SK-N-SH treated with all-trans-retinoic acid at 6 μM for 48 hours (cell line): ENCODE measurements around the gene LRP2.

Source experiments
- ARNTL ChIP-seq: fragments of 450-650 bp; formaldehyde crosslinking; IDR thresholded peaks from 2 replicates; pipeline ENCODE4 v1.5.0; 2020; ENCODE audit warnings: low read depth, mild to moderate bottlenecking, moderate library complexity, borderline replicate concordance
- BACH2 ChIP-seq: fragments of 250-450 bp; sonication (Bioruptor Pico); IDR thresholded peaks from 2 replicates; pipeline ENCODE4 v1.9.0; 2021; ENCODE audit warnings: mild to moderate bottlenecking, borderline replicate concordance
- ESRRG ChIP-seq: fragments of 250-450 bp; sonication (Bioruptor Pico); IDR thresholded peaks from 2 replicates; pipeline ENCODE4 v1.6.1; 2021; ENCODE audit warnings: mild to moderate bottlenecking
- OSR1 ChIP-seq: fragments of 250-450 bp; sonication (Bioruptor Pico); IDR thresholded peaks from 2 replicates; pipeline ENCODE4 v1.8.0; 2022; ENCODE audit warnings: moderate library complexity, mild to moderate bottlenecking, inconsistent platforms
- RARB ChIP-seq: fragments of 250-450 bp; sonication (Bioruptor Pico); IDR thresholded peaks from 2 replicates; pipeline ENCODE4 v1.8.0; 2021; ENCODE audit warnings: mild to moderate bottlenecking, moderate library complexity
- TCF4 ChIP-seq: fragments of 250-450 bp; sonication (Bioruptor Pico); IDR thresholded peaks from 2 replicates; pipeline ENCODE4 v1.8.0; 2021; ENCODE audit warnings: mild to moderate bottlenecking, moderate library complexity, borderline replicate concordance
- TOX ChIP-seq: fragments of 250-450 bp; sonication (Bioruptor Pico); IDR thresholded peaks from 2 replicates; pipeline ENCODE4 v1.8.0; 2021; ENCODE audit warnings: mild to moderate bottlenecking, moderate library complexity, borderline replicate concordance
- ZFP3 ChIP-seq: fragments of 250-450 bp; sonication (Bioruptor Pico); IDR thresholded peaks from 2 replicates; pipeline ENCODE4 v1.5.0; 2020; ENCODE audit warnings: mild to moderate bottlenecking, moderate library complexity
- ZNF70 ChIP-seq: fragments of 450-650 bp; formaldehyde crosslinking; IDR thresholded peaks from 2 replicates; pipeline ENCODE4 v1.5.0; 2020; ENCODE audit warnings: mild to moderate bottlenecking, moderate library complexity
- ZNF8 ChIP-seq: fragments of 450-650 bp; formaldehyde crosslinking; IDR thresholded peaks from 2 replicates; pipeline ENCODE4 v1.5.0; 2020; ENCODE audit warnings: mild to moderate bottlenecking, moderate library complexity

- no peak for TF ChIP-seq ZFP3 (CRISPR knock-in tag)
- TF ChIP-seq ZNF8 (CRISPR knock-in tag), result no peak
- no peak for TF ChIP-seq RARB (CRISPR knock-in tag)
- no peak for TF ChIP-seq ARNTL (CRISPR knock-in tag)
- no peak for TF ChIP-seq OSR1
- TF ChIP-seq ESRRG (CRISPR knock-in tag), result no peak
- no peak for TF ChIP-seq BACH2 (CRISPR knock-in tag)
- no peak for TF ChIP-seq TOX
- no peak for TF ChIP-seq TCF4
- no peak for TF ChIP-seq ZNF70 (CRISPR knock-in tag)
Observed at GRCh38 chr2:169361706-169362117, 622 bp downstream of the LRP2 start.
